ENCODE data around the gene FUBP1.
"Not testable (repeated sequence)": the region's sequence is repeated elsewhere in the genome, so short reads cannot be mapped to it uniquely, and the experiment has no call there.

FUBP1 gene

GRCh38 chr1:77978969-77979876, at the start of gene FUBP1:
FUBP1 (minus strand) TSS chr1:77979072; CDS start chr1:77979004, 68 bp downstream.
- DNase-seq (ENCODE audit: low spot score) = peak; percentile 98

GRCh38 chr1:78021134-78021533, 42.3 kb upstream of the FUBP1 start:
- not testable (repeated sequence) for DNase-seq (ENCODE audit: low spot score)

- DNase-seq (ENCODE audit: low spot score) = no peak
Observed at GRCh38 chr1:78019024-78019423, 40.2 kb upstream of the FUBP1 start.

GRCh38 chr1:78015148-78015547, 36.3 kb upstream of the FUBP1 start:
- DNase-seq (ENCODE audit: low spot score) = no peak

- DNase-seq (ENCODE audit: low spot score) = no peak
Observed at GRCh38 chr1:78011050-78011449, 32.2 kb upstream of the FUBP1 start.

- no peak for DNase-seq (ENCODE audit: low spot score)
Observed at GRCh38 chr1:78009836-78010235, 31.0 kb upstream of the FUBP1 start.

GRCh38 chr1:78009276-78009675, 30.4 kb upstream of the FUBP1 start:
- DNase-seq (ENCODE audit: low spot score) = no peak

- DNase-seq (ENCODE audit: low spot score) = no peak
Observed at GRCh38 chr1:78007677-78008341, 28.9 kb upstream of the FUBP1 start.

- DNase-seq (ENCODE audit: low spot score) = no peak
Observed at GRCh38 chr1:78006521-78006920, 27.6 kb upstream of the FUBP1 start.

- DNase-seq (ENCODE audit: low spot score) = no peak
Observed at GRCh38 chr1:78005755-78006154, 26.9 kb upstream of the FUBP1 start.

- no peak for DNase-seq (ENCODE audit: low spot score)
Observed at GRCh38 chr1:78005448-78005722, 26.5 kb upstream of the FUBP1 start.

- DNase-seq (ENCODE audit: low spot score) = peak; percentile 92
Observed at GRCh38 chr1:78004719-78005447, 26.0 kb upstream of the FUBP1 start, which contains the start of gene DNAJB4. DNAJB4 (plus strand) TSS chr1:78004939; CDS start chr1:78005111, 172 bp downstream.

GRCh38 chr1:78003882-78004718, 25.2 kb upstream of the FUBP1 start:
- DNase-seq (ENCODE audit: low spot score) = peak; percentile 64

- no peak for DNase-seq (ENCODE audit: low spot score)
Observed at GRCh38 chr1:78003070-78003746, 24.3 kb upstream of the FUBP1 start.

GRCh38 chr1:78000536-78000935, 21.7 kb upstream of the FUBP1 start:
- DNase-seq (ENCODE audit: low spot score) = not testable (repeated sequence)

- no peak for DNase-seq (ENCODE audit: low spot score)
Observed at GRCh38 chr1:77996734-77997133, 17.9 kb upstream of the FUBP1 start.

GRCh38 chr1:77994117-77994705, 15.3 kb upstream of the FUBP1 start:
- no peak for DNase-seq (ENCODE audit: low spot score)

GRCh38 chr1:77991638-77992037, 12.8 kb upstream of the FUBP1 start:
- no peak for DNase-seq (ENCODE audit: low spot score)

- DNase-seq (ENCODE audit: low spot score) = no peak
Observed at GRCh38 chr1:77990629-77991204, 11.8 kb upstream of the FUBP1 start.

- DNase-seq (ENCODE audit: low spot score) = no peak
Observed at GRCh38 chr1:77989744-77990143, 10.9 kb upstream of the FUBP1 start.
